Muscle layer of duodenum (tissue), 2 donors: ENCODE measurements around the gene ERBB2.
A peak's percentile ranks its signal among the peaks of the same experiment; 100 is the strongest.

Source experiments
- H3K27ac ChIP-seq: one replicate; pipeline ENCODE4 v1.7.0; 2013; ENCODE audit warnings: mild to moderate bottlenecking, low read length
- H3K27me3 ChIP-seq: one replicate; pipeline ENCODE4 v1.7.0; 2013; ENCODE audit warnings: low read depth, mild to moderate bottlenecking, control low read depth, low read length
- H3K36me3 ChIP-seq, 2 donors: one replicate each; pipeline ENCODE4 v1.7.0; 2013; ENCODE audit warnings: low read length in 2 of 2, control low read depth in 1 of 2, mild to moderate bottlenecking in 1 of 2; ENCODE audit not compliant: insufficient read depth in 2 of 2, control insufficient read depth in 1 of 2
- H3K4me1 ChIP-seq, 2 donors: one replicate each; pipeline ENCODE4 v1.7.0; 2013; ENCODE audit warnings: low read length in 2 of 2, mild to moderate bottlenecking in 2 of 2, control low read depth in 1 of 2, moderate library complexity in 1 of 2; ENCODE audit not compliant: insufficient read depth in 2 of 2, control insufficient read depth in 1 of 2
- H3K4me3 ChIP-seq, 2 donors: one replicate each; pipeline ENCODE4 v1.7.0; 2013; ENCODE audit warnings: low read length in 2 of 2, low read depth in 1 of 2, mild to moderate bottlenecking in 1 of 2
- H3K9me3 ChIP-seq, 2 donors: one replicate each; pipeline ENCODE4 v1.7.0; 2013; ENCODE audit warnings: low read length in 2 of 2, control low read depth in 1 of 2, mild to moderate bottlenecking in 1 of 2; ENCODE audit not compliant: control insufficient read depth in 1 of 2
- donor health status: healthy.

Gene ERBB2

DNA sequence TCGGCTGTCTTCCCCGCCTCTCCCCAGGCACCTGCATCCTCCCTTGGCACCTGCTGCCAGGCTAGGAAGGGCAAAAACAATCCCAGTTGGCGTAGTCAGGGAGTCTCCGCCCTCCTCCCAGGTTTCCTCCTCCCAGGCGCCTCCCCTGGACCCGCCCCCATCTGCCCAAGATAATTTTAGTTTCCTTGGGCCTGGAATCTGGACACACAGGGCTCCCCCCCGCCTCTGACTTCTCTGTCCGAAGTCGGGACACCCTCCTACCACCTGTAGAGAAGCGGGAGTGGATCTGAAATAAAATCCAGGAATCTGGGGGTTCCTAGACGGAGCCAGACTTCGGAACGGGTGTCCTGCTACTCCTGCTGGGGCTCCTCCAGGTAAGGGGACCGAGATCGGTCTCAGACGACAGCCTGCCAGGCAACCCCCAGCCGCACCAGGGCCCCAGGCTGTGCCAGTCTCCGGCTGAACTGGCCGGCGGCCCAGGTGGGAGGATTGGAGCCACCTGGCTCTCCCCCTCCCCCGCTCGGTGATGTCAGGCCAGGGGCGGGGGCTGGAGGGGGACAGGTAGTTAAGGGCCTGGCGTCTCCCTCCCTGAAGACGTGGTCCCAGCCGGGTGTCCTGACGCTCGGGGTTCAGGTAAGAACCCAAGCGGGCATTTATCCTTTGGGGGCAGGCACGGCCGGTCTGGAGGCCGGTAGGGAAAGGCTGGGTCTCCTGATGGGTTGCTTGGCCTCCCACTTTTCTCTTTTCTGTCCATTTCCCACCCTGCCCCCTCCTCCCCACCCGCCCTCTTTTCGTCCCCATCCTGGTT, 38.1 kb downstream of the ERBB2 start, which contains the start of gene GRB7:
Gene GRB7, plus strand, starts transcription at position 179 of the 808 bp plus-strand sequence. CDS start 4,364 bp downstream, outside the sequence.
- Histone ChIP-seq H3K27me3 (peaks cover 5% of the 10 kb centered on the region), H3K4me1 (peaks cover 0 to 24% of the 10 kb centered on the region in 2 donors), H3K9me3 (no peaks in the 10 kb centered on the region), H3K4me3 (peak within 1 kb of the TSS; percentile 52 to 55), H3K27ac (peak within 1 kb of the TSS; percentile 72), H3K36me3 (no peaks in the 10 kb centered on the region)

GRCh38 chr17:39738568-39738901, 38.7 kb downstream of the ERBB2 start:
- Histone ChIP-seq H3K4me1 (peaks cover 0 to 24% of the 10 kb centered on the region in 2 donors), H3K27me3 (peaks cover 5% of the 10 kb centered on the region), H3K27ac (peak overlapping the region; percentile 72)

GRCh38 chr17:39738983-39739884, 39.4 kb downstream of the ERBB2 start:
- Histone ChIP-seq H3K4me3 (peak overlapping the region; percentile 44 to 52), H3K36me3 (no peaks in the 10 kb centered on the region), H3K4me1 (peaks cover 0 to 24% of the 10 kb centered on the region in 2 donors), H3K9me3 (no peaks in the 10 kb centered on the region), H3K27ac (peak overlapping the region; percentile 74), H3K27me3 (peaks cover 5% of the 10 kb centered on the region)

More at GRCh38 chr17:39738568-39738901, 38.7 kb downstream of the ERBB2 start:
- Histone ChIP-seq H3K36me3 (no peaks in the 10 kb centered on the region), H3K4me3 (peak overlapping the region; percentile 52 to 55), H3K9me3 (no peaks in the 10 kb centered on the region)

GRCh38 chr17:39739885-39740356, 40.1 kb downstream of the ERBB2 start:
- Histone ChIP-seq H3K4me1 (peaks cover 0 to 24% of the 10 kb centered on the region in 2 donors), H3K27ac (peak overlapping the region; percentile 74), H3K27me3 (peaks cover 5% of the 10 kb centered on the region), H3K36me3 (no peaks in the 10 kb centered on the region), H3K9me3 (no peaks in the 10 kb centered on the region), H3K4me3 (peak overlapping the region; percentile 44 to 52)

DNA sequence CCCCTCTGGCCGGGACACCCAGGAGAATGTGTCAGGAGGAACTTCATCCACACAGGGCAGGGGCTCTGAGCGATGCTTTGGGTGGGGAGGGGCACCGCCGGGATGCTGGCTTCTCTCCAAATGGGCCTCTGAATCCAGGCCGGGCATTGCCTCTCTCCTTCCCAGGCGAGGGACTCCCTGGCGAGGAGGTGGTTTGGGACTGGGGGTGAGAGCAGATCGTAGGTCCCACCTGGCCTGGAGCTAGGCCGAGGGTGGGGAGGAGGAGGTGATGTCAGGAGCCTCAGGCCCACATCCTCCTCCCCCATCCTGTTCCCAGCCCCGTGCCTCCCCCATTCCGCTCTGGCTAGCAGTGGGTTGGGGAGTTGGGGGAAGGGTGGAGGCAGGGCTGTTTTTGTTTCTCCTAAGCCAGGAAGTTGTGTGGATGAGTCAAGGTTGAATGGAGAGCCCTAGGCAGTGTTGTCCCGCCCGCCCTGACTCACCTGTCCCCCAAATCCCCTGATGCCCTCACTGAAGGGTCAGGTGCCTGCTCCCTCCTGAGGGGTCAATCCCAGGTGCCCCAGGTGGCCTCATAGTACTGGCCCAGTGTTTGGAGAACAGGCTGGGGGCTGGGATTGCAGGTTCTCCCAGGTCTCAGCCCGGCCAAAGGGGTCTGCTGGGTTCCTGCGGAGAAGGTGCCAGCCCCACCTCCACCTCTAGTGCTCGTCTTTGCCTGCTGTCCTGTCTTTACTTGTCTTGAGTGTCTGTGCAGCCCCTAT, 40.7 kb downstream of the ERBB2 start:
- no peaks in the 10 kb centered on the region for H3K36me3 ChIP-seq
- H3K9me3 ChIP-seq, result no peaks in the 10 kb centered on the region
- H3K27ac ChIP-seq, result peak overlapping the region; percentile 74
- peaks cover 5% of the 10 kb centered on the region for H3K27me3 ChIP-seq
- H3K4me3 ChIP-seq, result peak overlapping the region in 1 of 2 donors; percentile 44
- peaks cover 0 to 24% of the 10 kb centered on the region in 2 donors for H3K4me1 ChIP-seq

DNA sequence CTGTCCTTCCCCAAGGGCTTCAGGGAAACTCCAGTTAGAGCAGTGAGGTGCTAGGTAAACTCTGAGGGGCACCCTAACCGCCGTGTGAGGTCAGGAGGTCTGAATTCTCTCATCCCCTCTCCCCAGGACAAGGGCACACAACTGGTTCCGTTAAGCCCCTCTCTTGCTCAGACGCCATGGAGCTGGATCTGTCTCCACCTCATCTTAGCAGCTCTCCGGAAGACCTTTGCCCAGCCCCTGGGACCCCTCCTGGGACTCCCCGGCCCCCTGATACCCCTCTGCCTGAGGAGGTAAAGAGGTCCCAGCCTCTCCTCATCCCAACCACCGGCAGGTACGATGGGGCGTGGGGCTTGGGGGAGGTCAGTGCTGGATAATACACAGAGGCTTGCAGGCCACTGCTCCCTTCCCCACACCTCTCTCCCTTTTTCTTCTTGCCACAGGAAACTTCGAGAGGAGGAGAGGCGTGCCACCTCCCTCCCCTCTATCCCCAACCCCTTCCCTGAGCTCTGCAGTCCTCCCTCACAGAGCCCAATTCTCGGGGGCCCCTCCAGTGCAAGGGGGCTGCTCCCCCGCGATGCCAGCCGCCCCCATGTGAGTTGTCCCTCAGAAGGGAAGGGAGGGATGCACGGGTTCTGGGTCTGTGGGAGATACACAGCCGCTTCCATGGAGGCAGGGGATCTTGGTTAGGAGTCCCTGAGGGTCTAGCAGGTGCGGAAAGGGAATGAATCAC, 42.4 kb downstream of the ERBB2 start:
- Histone ChIP-seq H3K4me3 (no peak overlapping the region), H3K27ac (no peak overlapping the region), H3K36me3 (no peaks in the 10 kb centered on the region), H3K27me3 (peaks cover 5% of the 10 kb centered on the region), H3K9me3 (no peaks in the 10 kb centered on the region), H3K4me1 (peaks cover 0 to 24% of the 10 kb centered on the region in 2 donors)

DNA sequence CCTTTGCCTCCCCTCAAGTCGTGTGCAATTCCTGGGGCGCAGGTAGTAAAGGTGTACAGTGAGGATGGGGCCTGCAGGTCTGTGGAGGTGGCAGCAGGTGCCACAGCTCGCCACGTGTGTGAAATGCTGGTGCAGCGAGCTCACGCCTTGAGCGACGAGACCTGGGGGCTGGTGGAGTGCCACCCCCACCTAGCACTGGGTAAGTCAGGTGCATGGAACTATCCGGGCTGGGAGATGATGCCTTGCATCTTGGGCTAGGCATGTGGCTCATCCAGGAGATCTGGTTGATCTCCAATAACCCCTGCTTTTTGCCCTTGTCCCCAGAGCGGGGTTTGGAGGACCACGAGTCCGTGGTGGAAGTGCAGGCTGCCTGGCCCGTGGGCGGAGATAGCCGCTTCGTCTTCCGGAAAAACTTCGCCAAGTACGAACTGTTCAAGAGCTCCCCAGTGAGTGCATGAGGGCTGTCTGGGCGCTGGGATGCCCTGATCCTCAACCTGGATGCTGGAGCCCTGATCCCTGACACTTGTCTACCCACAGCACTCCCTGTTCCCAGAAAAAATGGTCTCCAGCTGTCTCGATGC, 43.1 kb downstream of the ERBB2 start:
- Histone ChIP-seq H3K4me1 (peaks cover 0 to 21% of the 10 kb centered on the region in 2 donors), H3K27ac (no peak overlapping the region), H3K27me3 (peaks cover 5% of the 10 kb centered on the region), H3K9me3 (no peaks in the 10 kb centered on the region), H3K36me3 (no peaks in the 10 kb centered on the region), H3K4me3 (no peak overlapping the region)

GRCh38 chr17:39744075-39744835, 44.4 kb downstream of the ERBB2 start:
- H3K9me3 ChIP-seq, result no peaks in the 10 kb centered on the region
- H3K27me3 ChIP-seq, result peaks cover 5% of the 10 kb centered on the region
- no peak overlapping the region for H3K27ac ChIP-seq
- H3K4me3 ChIP-seq, result no peak overlapping the region
- no peaks in the 10 kb centered on the region for H3K36me3 ChIP-seq
- peaks cover 0 to 7% of the 10 kb centered on the region in 2 donors for H3K4me1 ChIP-seq

- no peak overlapping the region for H3K4me3 ChIP-seq
- no peaks in the 10 kb centered on the region for H3K9me3 ChIP-seq
- H3K27ac ChIP-seq, result no peak overlapping the region
- H3K4me1 ChIP-seq, result peaks cover 0 to 2% of the 10 kb centered on the region in 2 donors
- H3K27me3 ChIP-seq, result peaks cover 5% of the 10 kb centered on the region
- no peaks in the 10 kb centered on the region for H3K36me3 ChIP-seq
Observed at GRCh38 chr17:39744836-39745215, 45.0 kb downstream of the ERBB2 start.
